Nephron (organoid): Measurements from ENCODE around the gene GMEB2.
A peak's percentile ranks its signal among the peaks of the same experiment; 100 is the strongest.

Source experiments
- H3K27ac Mint-ChIP-seq, 3 experiments: 2 replicates each; pipeline ENCODE4 v1.8.0; 2020; ENCODE audit warnings: mixed read lengths in 3 of 3, mild to moderate bottlenecking in 2 of 3, moderate library complexity in 1 of 3
- H3K27me3 Mint-ChIP-seq: 2 replicates; pipeline ENCODE4 v1.8.0; 2021; ENCODE audit warnings: low read depth, mild to moderate bottlenecking, moderate library complexity, mixed read lengths
- H3K36me3 Mint-ChIP-seq: 2 replicates; pipeline ENCODE4 v1.8.0; 2020; ENCODE audit warnings: low read depth, mixed read lengths
- H3K4me1 Mint-ChIP-seq: 2 replicates; pipeline ENCODE4 v1.8.0; 2020; ENCODE audit warnings: mixed read lengths
- H3K4me3 Mint-ChIP-seq, 3 experiments: 2 replicates each; pipeline ENCODE4 v1.8.0; 2020; ENCODE audit warnings: mild to moderate bottlenecking in 3 of 3, mixed read lengths in 3 of 3, moderate library complexity in 2 of 3
- H3K9me3 Mint-ChIP-seq: 2 replicates; pipeline ENCODE4 v1.8.0; 2020; ENCODE audit warnings: mixed read lengths
- TF ChIP-seq, protein P1 (sequence below), 3 experiments: fragments of 200-600 bp; sonication (generic); IDR thresholded peaks; one replicate each; pipeline ENCODE4 v1.5.0; 2021; ENCODE audit warnings: antibody characterized with exemption in 3 of 3; ENCODE audit not compliant: unreplicated experiment in 3 of 3

The GMEB2 gene

DNA sequence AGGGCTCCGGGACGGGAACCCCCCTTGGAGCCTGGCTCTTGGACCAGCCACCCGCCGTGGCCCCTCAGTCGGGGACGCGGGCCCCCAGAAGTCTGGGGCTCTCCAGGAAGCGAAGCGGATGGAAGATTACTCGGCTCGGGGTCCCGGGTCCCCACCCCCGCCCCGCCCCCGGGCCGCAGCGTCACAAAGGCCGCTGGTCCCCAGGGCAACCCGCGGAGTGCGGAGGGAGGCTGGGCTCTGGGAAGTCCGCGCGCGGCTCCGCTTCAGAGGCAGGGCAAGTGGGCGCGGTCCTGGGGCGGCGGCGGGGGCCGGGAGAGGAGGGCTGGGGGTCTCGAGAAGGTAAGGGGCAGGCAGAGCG, 73.0 kb downstream of the GMEB2 start, which contains the start of gene FNDC11:
TSS of gene FNDC11 (plus strand) at position 227 of the 358 bp plus-strand sequence. CDS start 1,505 bp downstream, outside the sequence.
- Mint-ChIP-seq H3K9me3 (no peaks in the 10 kb centered on the region), H3K4me3 (peak within 1 kb of the TSS; percentile 47 to 76 (median 73)), H3K27ac (no peak within 1 kb of the TSS), H3K36me3 (no peaks in the 10 kb centered on the region), H3K4me1 (no peaks in the 10 kb centered on the region), H3K27me3 (peaks cover 20% of the 10 kb centered on the region)
- TF ChIP-seq, protein P1, sequence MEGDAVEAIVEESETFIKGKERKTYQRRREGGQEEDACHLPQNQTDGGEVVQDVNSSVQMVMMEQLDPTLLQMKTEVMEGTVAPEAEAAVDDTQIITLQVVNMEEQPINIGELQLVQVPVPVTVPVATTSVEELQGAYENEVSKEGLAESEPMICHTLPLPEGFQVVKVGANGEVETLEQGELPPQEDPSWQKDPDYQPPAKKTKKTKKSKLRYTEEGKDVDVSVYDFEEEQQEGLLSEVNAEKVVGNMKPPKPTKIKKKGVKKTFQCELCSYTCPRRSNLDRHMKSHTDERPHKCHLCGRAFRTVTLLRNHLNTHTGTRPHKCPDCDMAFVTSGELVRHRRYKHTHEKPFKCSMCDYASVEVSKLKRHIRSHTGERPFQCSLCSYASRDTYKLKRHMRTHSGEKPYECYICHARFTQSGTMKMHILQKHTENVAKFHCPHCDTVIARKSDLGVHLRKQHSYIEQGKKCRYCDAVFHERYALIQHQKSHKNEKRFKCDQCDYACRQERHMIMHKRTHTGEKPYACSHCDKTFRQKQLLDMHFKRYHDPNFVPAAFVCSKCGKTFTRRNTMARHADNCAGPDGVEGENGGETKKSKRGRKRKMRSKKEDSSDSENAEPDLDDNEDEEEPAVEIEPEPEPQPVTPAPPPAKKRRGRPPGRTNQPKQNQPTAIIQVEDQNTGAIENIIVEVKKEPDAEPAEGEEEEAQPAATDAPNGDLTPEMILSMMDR (IDR thresholded peaks at IDR 0.05; ENCODE audit: unreplicated experiment in 3 of 3) = no peak

DNA sequence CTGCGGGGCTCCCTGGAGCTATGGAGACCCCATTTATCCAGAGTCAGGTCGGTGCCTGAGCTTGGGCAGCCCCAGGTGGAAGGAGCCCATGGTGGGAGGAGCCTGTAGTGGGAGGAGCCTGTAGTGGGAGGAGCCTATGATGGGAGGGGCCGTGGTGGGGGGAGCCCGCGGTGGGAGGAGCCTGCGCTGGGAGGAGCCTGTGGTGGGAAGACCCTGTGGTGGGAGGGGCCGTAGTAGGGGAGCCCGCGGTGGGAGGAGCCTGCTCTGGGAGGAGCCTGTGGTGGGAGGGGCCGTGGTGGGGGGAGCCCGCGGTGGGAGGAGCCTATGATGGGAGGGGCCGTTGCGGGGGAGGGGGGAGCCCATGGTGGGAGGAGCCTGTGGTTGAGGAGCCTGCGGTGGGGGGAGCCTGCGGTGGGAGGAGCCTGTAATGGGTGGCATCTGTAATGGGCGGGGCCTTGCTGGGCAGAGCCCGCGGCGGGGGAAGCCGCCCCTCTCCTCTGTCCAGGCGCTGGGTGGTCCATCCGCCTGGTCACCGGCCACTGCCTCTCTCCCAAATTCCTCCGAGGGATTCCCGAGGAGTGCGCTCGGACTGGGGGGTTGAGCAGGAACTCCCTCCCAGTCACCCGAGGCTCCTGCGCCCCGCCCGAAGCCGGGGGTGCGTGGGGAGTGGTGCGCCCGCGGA, 73.5 kb downstream of the GMEB2 start:
- peaks cover 23% of the 10 kb centered on the region for H3K27me3 Mint-ChIP-seq
- peak overlapping the region in 2 of 3 experiments; percentile 64 to 76 for H3K4me3 Mint-ChIP-seq
- H3K27ac Mint-ChIP-seq = no peak overlapping the region
- H3K9me3 Mint-ChIP-seq = no peaks in the 10 kb centered on the region
- TF ChIP-seq, protein P1 (IDR thresholded peaks at IDR 0.05; ENCODE audit: unreplicated experiment in 3 of 3) = no peak
- no peaks in the 10 kb centered on the region for H3K36me3 Mint-ChIP-seq
- H3K4me1 Mint-ChIP-seq = no peaks in the 10 kb centered on the region

DNA sequence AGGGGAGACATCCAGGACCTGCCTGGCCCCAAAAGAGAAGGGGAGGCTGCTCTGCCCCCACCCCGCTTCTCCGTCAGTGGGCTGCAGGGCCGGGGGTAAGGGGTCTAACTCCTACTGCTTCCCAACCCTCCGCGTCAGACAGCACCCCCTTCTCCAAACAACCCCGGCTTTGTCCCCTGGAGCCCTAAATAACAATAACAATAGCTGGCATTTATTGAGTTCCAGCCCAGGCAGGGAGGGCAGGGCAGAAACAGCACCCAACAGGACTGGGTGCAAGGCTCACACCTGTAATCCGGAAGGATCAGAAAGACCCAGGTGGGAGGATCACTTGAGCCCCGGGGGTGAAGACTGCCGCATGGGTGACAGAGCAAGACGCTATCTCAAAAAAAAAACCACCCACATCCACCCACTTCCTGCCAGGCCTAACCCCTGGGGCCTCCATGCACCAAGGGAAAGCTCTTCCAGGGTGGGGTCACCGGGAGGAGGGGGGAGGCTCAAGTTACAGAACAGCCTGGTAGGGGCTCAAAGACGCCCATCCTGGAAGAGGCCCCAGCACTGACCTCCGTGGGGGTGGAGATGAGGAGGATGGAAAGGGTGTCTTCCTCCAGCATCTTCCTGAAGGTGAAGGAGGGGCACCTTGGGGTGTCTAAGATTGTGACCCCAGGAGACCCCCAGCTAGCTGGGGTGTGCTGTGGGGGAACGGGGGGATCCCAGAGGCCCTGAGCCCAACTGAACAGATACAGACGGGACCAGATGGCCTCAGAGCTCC, 74.2 kb downstream of the GMEB2 start:
- Mint-ChIP-seq H3K27ac (no peak overlapping the region), H3K4me1 (no peaks in the 10 kb centered on the region), H3K9me3 (no peaks in the 10 kb centered on the region), H3K36me3 (no peaks in the 10 kb centered on the region), H3K27me3 (peaks cover 24% of the 10 kb centered on the region), H3K4me3 (peak overlapping the region; percentile 32 to 76 (median 69))
- TF ChIP-seq, protein P1 (IDR thresholded peaks at IDR 0.05; ENCODE audit: unreplicated experiment in 3 of 3) = no peak

DNA sequence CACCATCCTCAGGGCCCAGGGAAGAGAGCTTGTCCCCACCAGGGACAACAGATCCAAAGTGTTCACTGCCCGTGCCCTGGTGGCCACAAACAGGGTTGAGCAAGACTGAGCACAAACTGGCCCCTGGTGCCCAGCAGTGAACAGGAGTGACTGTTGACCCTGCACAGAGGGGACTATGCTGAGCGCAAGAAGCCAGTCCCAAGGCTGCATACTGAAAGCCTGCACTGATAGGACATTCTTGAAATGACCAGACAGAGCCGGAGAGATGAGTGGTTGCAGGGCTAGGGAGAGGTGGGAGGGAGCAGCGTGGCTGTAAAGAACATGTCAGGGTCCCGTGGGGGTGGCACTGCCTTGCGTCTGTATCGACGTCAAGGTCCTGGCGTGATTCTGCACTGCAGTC, 75.8 kb downstream of the GMEB2 start:
- TF ChIP-seq, protein P1 (IDR thresholded peaks at IDR 0.05; ENCODE audit: unreplicated experiment in 3 of 3) = no peak
- Mint-ChIP-seq H3K4me1 (no peaks in the 10 kb centered on the region), H3K9me3 (no peaks in the 10 kb centered on the region), H3K27ac (no peak overlapping the region), H3K4me3 (no peak overlapping the region), H3K36me3 (no peaks in the 10 kb centered on the region), H3K27me3 (peaks cover 27% of the 10 kb centered on the region)

DNA sequence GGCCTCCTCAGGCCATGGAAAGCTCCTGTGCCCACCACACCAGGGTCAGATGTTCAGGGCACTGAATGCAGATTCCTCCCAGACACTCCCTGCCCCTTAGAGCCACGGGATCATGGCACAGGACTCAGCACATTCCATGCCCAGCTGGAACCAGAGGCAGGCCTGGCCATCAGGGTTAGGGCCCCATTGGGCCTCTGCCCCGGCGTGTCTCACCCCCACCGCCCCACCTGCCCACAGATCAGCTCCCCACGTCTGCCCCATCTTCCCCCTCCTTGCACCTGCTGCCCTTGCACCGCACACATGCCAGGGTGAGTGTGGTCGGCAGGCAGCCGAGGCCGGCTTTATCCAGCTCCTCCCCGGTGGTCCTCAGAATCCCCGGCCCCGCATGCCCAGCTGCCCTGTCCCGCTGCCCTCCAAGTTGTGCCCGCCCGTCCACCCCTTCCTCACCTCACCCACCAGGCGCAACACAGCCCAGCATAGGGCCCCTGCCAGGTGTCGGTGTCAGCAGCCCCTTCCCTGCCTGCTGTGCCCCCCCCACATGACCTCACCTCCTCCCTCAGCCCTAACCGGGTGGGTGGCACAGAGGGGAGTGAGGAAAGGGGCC, 77.1 kb downstream of the GMEB2 start:
- H3K27me3 Mint-ChIP-seq = peaks cover 31% of the 10 kb centered on the region
- H3K4me3 Mint-ChIP-seq = no peak overlapping the region
- no peaks in the 10 kb centered on the region for H3K9me3 Mint-ChIP-seq
- no peaks in the 10 kb centered on the region for H3K4me1 Mint-ChIP-seq
- no peaks in the 10 kb centered on the region for H3K36me3 Mint-ChIP-seq
- TF ChIP-seq, protein P1 (IDR thresholded peaks at IDR 0.05; ENCODE audit: unreplicated experiment in 3 of 3) = no peak
- no peak overlapping the region for H3K27ac Mint-ChIP-seq
